WI38 (cell line): ENCODE results near the gene CPSF7.
A peak's percentile ranks its signal among the peaks of the same experiment; 100 is the strongest.

Experiments
- H3K4me3 ChIP-seq: 2 replicates; pipeline ENCODE4 v1.5.1; 2011; ENCODE audit warnings: low read depth, mild to moderate bottlenecking, control low read depth, low read length
- CTCF ChIP-seq: IDR thresholded peaks from 2 replicates; pipeline ENCODE4 v1.5.1; 2012; ENCODE audit warnings: low read depth, mild to moderate bottlenecking, control low read depth, low read length

CPSF7 gene

GRCh38 chr11:61404641-61405040 lies 25.1 kb downstream of the CPSF7 start:
- TF ChIP-seq CTCF: no peak
- H3K4me3 ChIP-seq: no peak overlapping the region

- H3K4me3 ChIP-seq: no peak overlapping the region
- no peak for TF ChIP-seq CTCF
These were observed 25.7 kb downstream of the CPSF7 start for GRCh38 chr11:61404103-61404502.

GRCh38 chr11:61403658-61404057 lies 26.1 kb downstream of the CPSF7 start:
- TF ChIP-seq CTCF: no peak
- H3K4me3 ChIP-seq: no peak overlapping the region

- TF ChIP-seq CTCF: no peak
- no peak overlapping the region for H3K4me3 ChIP-seq
These were observed 28.2 kb downstream of the CPSF7 start for GRCh38 chr11:61401573-61401972.

GRCh38 chr11:61401173-61401572 lies 28.6 kb downstream of the CPSF7 start:
- no peak for TF ChIP-seq CTCF
- H3K4me3 ChIP-seq: no peak overlapping the region

- no peak for TF ChIP-seq CTCF
- peak overlapping the region; percentile 72 for H3K4me3 ChIP-seq
These were observed 36.7 kb downstream of the CPSF7 start for GRCh38 chr11:61392981-61393595.

GRCh38 chr11:61390161-61390560 lies 39.6 kb downstream of the CPSF7 start:
- H3K4me3 ChIP-seq: no peak overlapping the region
- no peak for TF ChIP-seq CTCF
